Loucy (cell line): ENCODE measurements around the gene CAMSAP3.

ENCODE experiments used
- H2AFZ ChIP-seq: fragments of 200-600 bp; sonication (generic); 2 replicates; pipeline ENCODE4 v1.6.0; 2016; ENCODE audit warnings: antibody characterized with exemption, mild to moderate bottlenecking, low read length, moderate library complexity
- H3F3A ChIP-seq: fragments of 200-600 bp; 2 replicates; pipeline ENCODE4 v1.6.0; 2016; ENCODE audit warnings: antibody characterized with exemption, low read depth, mild to moderate bottlenecking
- H3K27me3 ChIP-seq: fragments of 200-600 bp; sonication (generic); 2 replicates; pipeline ENCODE4 v1.6.1; 2014; ENCODE audit warnings: low read length, mild to moderate bottlenecking; ENCODE audit not compliant: insufficient read depth, poor library complexity, severe bottlenecking
- H3K36me3 ChIP-seq: fragments of 200-600 bp; sonication (generic); 2 replicates; pipeline ENCODE4 v1.6.1; 2016; ENCODE audit warnings: low read length; ENCODE audit not compliant: insufficient read depth
- H3K4me1 ChIP-seq: fragments of 200-600 bp; sonication (generic); 2 replicates; pipeline ENCODE4 v1.5.1; 2014; ENCODE audit warnings: low read length, mild to moderate bottlenecking; ENCODE audit not compliant: insufficient read depth, poor library complexity, severe bottlenecking
- H3K4me2 ChIP-seq: fragments of 200-600 bp; sonication (generic); 2 replicates; pipeline ENCODE4 v1.6.0; 2014; ENCODE audit warnings: antibody characterized with exemption, low read length, low read depth, mild to moderate bottlenecking; ENCODE audit not compliant: poor library complexity, severe bottlenecking
- H3K4me3 ChIP-seq: fragments of 200-600 bp; sonication (generic); 2 replicates; pipeline ENCODE4 v1.5.1; 2014; ENCODE audit warnings: low read length, mild to moderate bottlenecking, mixed read lengths; ENCODE audit not compliant: poor library complexity, severe bottlenecking
- H3K79me2 ChIP-seq: fragments of 200-600 bp; sonication (generic); 2 replicates; pipeline ENCODE4 v1.6.1; 2014; ENCODE audit warnings: low read length; ENCODE audit not compliant: insufficient read depth
- H3K9ac ChIP-seq: fragments of 200-600 bp; sonication (generic); 2 replicates; pipeline ENCODE4 v1.6.0; 2014; ENCODE audit warnings: mild to moderate bottlenecking, low read depth, low read length, moderate library complexity; ENCODE audit not compliant: poor library complexity, severe bottlenecking
- H3K9me2 ChIP-seq: fragments of 200-600 bp; sonication (generic); replicated peaks from 2 replicates; pipeline ENCODE4 v1.6.1; 2016; ENCODE audit warnings: low read depth, low read length, mixed read lengths
- H3K9me3 ChIP-seq: fragments of 200-600 bp; sonication (generic); 2 replicates; pipeline ENCODE4 v1.6.1; 2014; ENCODE audit warnings: mild to moderate bottlenecking, antibody characterized with exemption, low read length, low read depth; ENCODE audit not compliant: insufficient read depth
- H4K20me1 ChIP-seq: fragments of 200-600 bp; sonication (generic); 2 replicates; pipeline ENCODE4 v1.6.0; 2014; ENCODE audit warnings: antibody characterized with exemption, low read length, mild to moderate bottlenecking; ENCODE audit not compliant: insufficient read depth, poor library complexity, severe bottlenecking
- EZH2phosphoT487 ChIP-seq: fragments of 200-600 bp; IDR thresholded peaks from 2 replicates; pipeline ENCODE4 v1.6.1; 2018; ENCODE audit warnings: antibody characterized with exemption, mild to moderate bottlenecking, moderate library complexity, borderline replicate concordance
- TF ChIP-seq, protein P1 (sequence below): fragments of 200-600 bp; sonication (generic); conservative IDR thresholded peaks from 2 replicates; pipeline ENCODE4 v1.5.1; 2014; ENCODE audit warnings: mild to moderate bottlenecking, antibody characterized with exemption, low read length

CAMSAP3 gene

DNA sequence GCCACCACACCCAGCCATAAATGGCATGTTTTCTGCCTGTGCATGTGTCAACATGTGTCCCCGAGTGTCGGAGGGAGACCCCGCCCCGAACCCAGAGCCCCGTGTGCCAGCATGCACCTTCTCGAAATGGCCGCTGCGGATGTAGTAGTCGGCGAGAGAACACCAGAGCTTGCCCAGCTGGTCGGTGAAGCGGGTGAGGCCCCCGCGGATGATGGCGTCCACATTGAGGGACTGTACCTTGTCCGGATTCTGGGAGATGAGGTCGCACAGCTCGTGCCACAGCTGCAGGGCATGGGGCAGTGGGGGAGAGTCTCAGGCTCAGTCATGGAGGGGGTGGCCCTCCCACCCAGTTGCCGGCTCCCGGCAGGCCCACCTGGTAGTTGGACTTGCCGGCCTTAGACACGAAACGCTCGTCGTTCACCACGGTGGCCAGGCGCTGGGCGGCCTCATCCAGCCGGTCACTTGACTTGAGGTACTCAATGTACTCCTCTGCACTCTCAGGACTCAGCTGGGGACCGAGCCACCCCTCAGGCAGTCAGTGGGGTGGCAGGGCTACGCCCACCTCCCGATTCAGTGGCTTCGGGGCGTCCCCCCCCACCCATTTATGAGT, 30.2 kb downstream of the CAMSAP3 start:
- Histone ChIP-seq H3K79me2 (peaks cover 47% of the 10 kb centered on the region), H3K9me3 (no peaks in the 10 kb centered on the region), H4K20me1 (peaks cover 19% of the 10 kb centered on the region), H3K4me1 (peaks cover 6% of the 10 kb centered on the region), H2AFZ (no peak overlapping the region), H3K36me3 (peaks cover 28% of the 10 kb centered on the region; the same call in 1 of the 2 replicates), H3K4me2 (no peak overlapping the region), H3K9me2 (no peaks in the 10 kb centered on the region), H3K4me3 (no peak overlapping the region), H3F3A (no peaks in the 10 kb centered on the region), H3K27me3 (no peaks in the 10 kb centered on the region), H3K9ac (no peak overlapping the region)
- TF ChIP-seq EZH2phosphoT487, result no peak
- TF ChIP-seq, protein P1, sequence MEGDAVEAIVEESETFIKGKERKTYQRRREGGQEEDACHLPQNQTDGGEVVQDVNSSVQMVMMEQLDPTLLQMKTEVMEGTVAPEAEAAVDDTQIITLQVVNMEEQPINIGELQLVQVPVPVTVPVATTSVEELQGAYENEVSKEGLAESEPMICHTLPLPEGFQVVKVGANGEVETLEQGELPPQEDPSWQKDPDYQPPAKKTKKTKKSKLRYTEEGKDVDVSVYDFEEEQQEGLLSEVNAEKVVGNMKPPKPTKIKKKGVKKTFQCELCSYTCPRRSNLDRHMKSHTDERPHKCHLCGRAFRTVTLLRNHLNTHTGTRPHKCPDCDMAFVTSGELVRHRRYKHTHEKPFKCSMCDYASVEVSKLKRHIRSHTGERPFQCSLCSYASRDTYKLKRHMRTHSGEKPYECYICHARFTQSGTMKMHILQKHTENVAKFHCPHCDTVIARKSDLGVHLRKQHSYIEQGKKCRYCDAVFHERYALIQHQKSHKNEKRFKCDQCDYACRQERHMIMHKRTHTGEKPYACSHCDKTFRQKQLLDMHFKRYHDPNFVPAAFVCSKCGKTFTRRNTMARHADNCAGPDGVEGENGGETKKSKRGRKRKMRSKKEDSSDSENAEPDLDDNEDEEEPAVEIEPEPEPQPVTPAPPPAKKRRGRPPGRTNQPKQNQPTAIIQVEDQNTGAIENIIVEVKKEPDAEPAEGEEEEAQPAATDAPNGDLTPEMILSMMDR, result no peak

DNA sequence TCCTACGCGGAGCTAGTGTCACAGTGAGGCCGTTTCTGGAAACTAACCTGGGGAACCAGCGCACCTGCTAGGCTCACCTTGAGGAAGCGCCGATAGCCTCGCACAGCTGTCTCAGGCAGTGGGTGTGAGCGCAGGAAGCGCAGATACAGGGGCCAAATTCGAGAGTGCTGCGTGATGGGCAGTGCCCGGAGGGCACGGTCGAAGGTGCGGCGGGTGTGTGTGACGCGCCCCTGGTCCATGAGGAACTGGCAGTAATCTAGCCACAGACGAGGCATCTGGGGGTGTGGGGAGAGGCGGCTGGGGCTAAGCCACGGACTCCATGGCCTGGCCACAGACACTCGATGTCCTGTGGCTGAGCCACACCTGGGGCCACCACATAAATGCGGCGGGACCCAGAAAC, 31.5 kb downstream of the CAMSAP3 start:
- Histone ChIP-seq H3K36me3 (peaks cover 16% of the 10 kb centered on the region; the same call in 1 of the 2 replicates), H3K9me2 (no peaks in the 10 kb centered on the region), H3K9me3 (no peaks in the 10 kb centered on the region), H3F3A (no peaks in the 10 kb centered on the region), H3K4me2 (peak overlapping the region; percentile 99), H3K4me1 (peaks cover 9% of the 10 kb centered on the region), H3K27me3 (no peaks in the 10 kb centered on the region), H3K79me2 (peaks cover 60% of the 10 kb centered on the region), H4K20me1 (peaks cover 19% of the 10 kb centered on the region), H3K4me3 (no peak overlapping the region), H3K9ac (no peak overlapping the region), H2AFZ (no peak overlapping the region)
- TF ChIP-seq, protein P1, result no peak
- no peak for TF ChIP-seq EZH2phosphoT487

DNA sequence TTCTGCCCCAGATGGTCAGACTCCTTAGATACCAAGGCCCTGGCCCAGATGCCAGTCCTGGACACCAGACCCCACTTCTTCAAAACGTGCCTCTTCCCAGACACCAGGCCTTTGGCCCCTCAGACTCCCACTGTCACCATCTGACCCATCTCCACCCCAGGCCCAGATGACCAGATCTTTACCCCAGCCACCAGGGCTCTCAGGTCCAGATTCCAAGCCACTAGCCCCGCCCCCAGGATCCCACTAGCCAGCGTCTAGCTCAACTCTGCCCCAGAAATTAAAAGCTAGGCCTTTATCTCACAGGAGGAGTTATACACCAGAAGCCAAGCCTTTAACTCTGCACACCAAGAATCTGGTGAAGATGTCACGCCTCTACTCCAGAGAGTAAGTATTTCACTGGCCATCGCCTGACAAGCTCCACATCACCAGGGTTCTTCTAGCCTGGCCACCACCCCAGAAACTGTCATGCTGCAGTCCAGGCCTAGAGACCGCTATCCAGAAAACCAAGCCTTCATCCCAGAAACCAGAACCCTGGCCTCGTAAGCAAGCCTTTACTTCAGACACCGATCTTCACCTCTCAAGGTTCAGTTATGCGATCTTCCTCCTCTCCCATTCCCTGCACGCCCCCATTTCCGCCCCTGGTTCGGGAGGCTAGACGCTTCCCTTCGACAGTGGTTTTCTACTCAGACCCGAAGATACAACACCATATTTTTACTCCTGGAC, 33.1 kb downstream of the CAMSAP3 start:
- Histone ChIP-seq H3K36me3 (peaks cover 3% of the 10 kb centered on the region; the same call in 1 of the 2 replicates), H3K9me2 (no peaks in the 10 kb centered on the region), H3K4me3 (peak overlapping the region; percentile 92), H2AFZ (peak overlapping the region; percentile 71), H3F3A (no peaks in the 10 kb centered on the region), H3K4me2 (peak overlapping the region; percentile 99), H3K9me3 (no peaks in the 10 kb centered on the region), H4K20me1 (peaks cover 19% of the 10 kb centered on the region), H3K4me1 (peaks cover 9% of the 10 kb centered on the region), H3K27me3 (no peaks in the 10 kb centered on the region), H3K9ac (peak overlapping the region; percentile 92), H3K79me2 (peaks cover 62% of the 10 kb centered on the region)
- no peak for TF ChIP-seq EZH2phosphoT487
- TF ChIP-seq, protein P1, result no peak
